GM19328 (cell line): ENCODE data around the gene LEKR1.
"Not testable (repeated sequence)": the region's sequence is repeated elsewhere in the genome, so short reads cannot be mapped to it uniquely, and the experiment has no call there.

Experiments used
- ATAC-seq: cut with Tn5 transposase; IDR thresholded peaks from one replicate; pipeline ENCODE4 v1.9.1; 2021; ENCODE audit warnings: mild to moderate bottlenecking, moderate library complexity; ENCODE audit not compliant: unreplicated experiment

LEKR1 gene

DNA sequence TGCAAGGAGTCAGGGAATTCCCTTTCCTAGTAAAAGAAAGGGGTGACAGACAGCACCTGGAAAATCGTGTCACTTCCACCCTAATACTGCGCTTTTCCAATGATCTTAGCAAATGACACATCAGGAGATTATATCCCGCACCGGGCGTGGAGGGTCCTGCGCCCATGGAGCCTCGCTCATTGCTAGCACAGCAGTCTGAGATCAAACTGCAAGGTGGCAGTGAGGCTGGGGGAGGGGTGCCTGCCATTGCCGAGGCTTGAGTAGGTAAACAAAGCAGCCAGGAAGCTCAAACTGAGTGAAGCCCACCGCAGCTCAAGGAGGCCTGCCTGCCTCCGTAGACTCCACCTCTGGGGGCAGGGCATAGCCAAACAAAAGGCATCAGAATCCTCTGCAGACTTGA is 140.2 kb downstream of the LEKR1 start:
- ATAC-seq: not testable (repeated sequence)

GRCh38 chr3:156973954-156974353 is 147.8 kb downstream of the LEKR1 start:
- ATAC-seq: no peak

DNA sequence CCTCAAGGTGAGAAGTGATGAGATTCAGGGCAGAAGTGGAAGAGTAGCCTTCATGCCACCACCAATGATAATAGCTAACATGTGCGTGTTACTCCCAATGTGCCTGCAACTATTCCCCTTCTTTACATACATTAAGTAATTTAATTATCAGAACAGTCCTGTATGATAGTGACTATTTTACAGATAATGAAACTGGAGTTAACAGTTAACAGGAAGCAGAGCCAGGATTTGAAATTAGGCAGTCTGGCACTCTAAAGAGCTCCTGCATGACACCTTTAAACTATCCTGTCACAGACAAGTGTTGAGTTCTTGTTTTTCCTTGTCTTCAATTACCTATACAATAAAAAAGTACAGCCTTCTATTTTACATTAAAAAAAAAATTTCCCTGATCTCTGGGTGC is 148.8 kb downstream of the LEKR1 start:
- no peak for ATAC-seq

- ATAC-seq: no peak
Measured at GRCh38 chr3:156975721-156976120, 149.6 kb downstream of the LEKR1 start.

DNA sequence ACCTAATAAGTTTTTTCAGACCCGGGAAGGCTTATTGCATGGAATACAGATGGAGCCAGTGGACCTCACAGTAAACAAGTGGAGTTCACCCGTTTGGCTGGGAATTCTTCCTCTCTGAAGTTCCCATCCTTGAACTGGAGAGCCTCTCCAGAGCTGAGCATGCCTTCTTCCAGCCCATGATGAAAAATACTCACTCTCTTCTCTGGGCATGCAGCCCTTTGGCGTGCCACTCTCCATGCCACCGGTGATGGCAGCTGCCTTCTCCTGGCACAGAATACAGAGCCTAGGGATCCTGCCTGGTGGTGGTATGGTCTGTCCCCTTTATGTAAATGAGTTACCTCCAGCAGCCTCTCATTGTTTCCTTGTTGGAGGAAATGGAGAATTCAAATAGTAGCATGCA is 150.8 kb downstream of the LEKR1 start:
- ATAC-seq: no peak

- peak; percentile 93 for ATAC-seq
Measured at GRCh38 chr3:156978481-156978961, 152.4 kb downstream of the LEKR1 start.

DNA sequence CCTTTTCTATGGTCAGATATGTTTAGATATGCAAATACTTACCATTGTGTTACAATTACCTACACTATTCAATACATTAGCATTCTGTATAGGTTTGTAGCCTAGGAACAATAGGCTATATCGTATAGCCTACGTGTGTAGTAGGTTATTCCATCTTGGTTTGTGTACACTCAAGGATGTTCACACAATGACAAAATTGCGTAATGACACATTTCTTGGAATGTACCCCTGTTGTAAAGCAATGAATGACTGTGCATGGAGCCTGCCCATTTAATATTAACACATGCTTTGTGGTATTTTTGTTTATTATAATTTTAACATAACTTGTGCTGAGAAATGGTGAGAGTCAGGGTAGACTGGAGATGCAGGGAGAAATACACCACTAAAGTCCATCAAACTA is 154.9 kb downstream of the LEKR1 start:
- no peak for ATAC-seq

- no peak for ATAC-seq
Measured at GRCh38 chr3:156983559-156983958, 157.4 kb downstream of the LEKR1 start.

GRCh38 chr3:156985711-156986110 is 159.6 kb downstream of the LEKR1 start:
- no peak for ATAC-seq

- ATAC-seq: no peak
Measured at GRCh38 chr3:156987946-156988345, 161.8 kb downstream of the LEKR1 start.

DNA sequence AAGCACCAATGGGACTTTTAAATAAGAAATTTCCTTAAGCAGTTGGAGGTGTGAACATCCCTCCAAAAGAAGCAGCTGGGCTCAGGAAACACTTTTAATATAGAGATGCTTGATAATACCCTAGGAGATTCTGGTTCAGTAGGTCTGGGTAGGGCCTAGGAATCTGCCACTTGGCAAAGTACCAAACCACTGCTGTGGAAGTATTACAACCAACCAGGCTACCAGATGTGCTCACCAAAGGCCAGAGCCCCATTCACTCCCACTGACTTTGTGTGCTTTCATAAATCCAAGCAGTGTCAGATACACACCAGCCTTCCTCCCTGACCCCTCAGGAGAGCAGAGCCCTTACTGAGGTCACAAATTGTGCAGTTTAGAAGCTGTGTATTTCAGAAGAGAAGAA is 171.2 kb downstream of the LEKR1 start:
- ATAC-seq: no peak

- ATAC-seq: no peak
Measured at GRCh38 chr3:157001221-157001957, 175.2 kb downstream of the LEKR1 start.

DNA sequence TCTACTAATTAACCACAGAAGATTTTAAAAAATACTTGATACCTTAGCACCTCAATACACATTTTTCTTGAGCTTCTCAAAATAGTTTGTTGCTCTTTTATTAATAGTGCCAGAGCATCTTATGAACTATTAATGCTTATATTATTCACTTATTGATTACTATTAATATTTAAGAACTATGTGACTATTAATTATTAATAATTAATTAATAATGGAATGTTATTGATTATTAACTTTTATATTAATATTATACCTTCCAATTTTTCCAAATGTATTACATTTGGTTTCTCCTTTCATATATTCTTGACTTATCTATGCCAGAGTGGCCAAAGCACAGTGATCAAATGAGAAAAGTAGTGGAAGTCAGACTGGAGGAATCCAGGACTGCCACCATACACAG is 195.5 kb downstream of the LEKR1 start:
- no peak for ATAC-seq

DNA sequence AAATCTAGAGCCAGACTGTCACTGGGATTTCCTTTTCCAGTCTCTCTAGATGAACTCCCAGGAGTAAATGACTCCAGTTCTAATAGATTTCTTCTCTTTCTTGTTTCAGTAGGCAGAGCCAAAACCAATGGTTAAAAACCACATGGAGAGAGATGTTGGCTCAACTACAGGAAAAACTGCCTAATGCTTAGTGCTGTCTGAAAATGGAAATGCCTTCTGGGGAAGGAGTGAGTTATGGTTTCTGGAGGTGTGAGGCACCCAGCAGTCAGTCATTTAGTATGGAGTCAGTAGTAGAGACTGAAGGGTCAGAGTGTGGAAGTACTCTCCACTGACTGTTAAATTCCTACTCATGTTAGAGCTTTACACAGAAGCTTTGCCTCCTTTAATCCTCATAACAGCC is 197.1 kb downstream of the LEKR1 start:
- no peak for ATAC-seq

DNA sequence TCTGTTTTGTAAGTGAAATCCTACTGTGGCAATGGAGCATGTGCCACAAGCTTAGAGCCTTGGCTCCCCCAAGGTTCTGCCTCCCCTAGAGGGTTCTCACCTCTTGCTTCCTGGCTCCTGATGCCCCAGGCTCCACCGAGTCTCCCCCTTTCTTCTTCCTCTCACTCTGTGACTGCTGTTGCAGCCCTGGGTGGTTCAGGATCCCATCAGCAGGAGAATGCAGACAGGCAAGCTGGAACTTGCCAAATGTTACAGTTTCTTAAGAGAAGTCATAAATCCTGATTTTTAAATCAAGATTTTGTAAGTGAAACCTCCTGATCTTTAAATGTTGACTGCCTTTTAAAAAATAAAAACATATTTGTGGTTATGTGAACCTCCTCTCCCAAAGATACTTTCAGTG is 199.9 kb downstream of the LEKR1 start:
- no peak for ATAC-seq

DNA sequence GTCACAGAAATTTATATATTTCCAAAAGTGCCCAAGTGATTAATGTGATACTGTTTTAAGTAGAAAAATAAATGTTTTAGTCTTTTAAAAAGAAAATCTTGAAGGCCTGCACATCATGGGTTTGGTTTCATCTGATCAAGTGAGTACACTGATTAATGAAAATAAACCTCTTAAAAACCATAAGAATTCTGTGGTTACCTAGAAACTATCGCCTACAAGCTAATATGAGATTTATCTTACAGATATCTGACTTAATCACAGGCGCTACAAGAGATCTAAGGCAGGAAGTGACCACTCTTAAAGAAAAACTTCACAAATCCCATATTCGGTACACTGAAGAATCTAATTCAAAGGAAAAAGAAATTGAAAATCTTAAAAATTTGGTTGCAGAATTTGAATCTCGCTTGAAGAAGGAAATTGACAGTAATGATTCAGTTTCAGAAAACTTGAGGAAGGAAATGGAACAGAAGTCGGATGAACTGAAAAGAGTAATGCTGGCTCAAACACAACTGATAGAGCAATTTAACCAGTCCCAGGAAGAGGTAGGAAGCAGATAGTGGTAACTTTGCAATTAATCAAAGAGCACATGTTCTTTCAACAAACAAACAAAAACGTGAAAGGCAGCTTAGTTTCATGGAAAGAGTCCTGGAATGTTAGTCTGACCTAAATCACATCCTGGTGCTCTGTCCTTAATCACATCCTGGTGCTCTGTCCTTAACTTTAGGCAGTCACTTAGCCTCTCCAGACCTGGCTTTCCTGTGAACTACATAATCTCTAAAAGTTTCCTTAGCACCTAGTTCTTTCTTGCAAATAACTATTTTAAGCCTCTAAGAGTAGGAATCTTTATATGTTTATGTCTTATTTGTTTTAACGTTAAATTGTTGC is 201.9 kb downstream of the LEKR1 start:
- ATAC-seq: no peak

GRCh38 chr3:157029365-157029790 is 203.2 kb downstream of the LEKR1 start:
- ATAC-seq: no peak

- ATAC-seq: no peak
Measured at GRCh38 chr3:157030712-157031111, 204.6 kb downstream of the LEKR1 start.

DNA sequence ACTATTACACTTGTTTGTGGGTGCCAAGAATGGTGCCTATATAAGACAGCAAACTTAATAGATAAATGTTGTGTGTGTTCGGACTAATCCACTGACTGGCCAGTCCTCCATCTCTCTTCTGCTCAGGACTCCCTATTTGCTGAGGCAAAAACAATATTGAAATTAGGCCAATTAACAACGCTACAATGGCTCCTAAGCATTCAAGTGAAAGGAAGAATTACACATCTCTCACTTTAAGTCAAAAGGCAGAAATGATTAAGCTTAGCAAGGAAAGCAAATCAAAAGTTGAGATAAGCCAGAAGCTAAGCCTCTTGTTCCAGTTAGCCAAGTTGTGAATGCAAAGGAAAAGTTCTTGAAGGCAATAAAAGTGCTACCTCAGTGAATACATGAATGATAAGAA is 206.8 kb downstream of the LEKR1 start:
- ATAC-seq: no peak

- ATAC-seq: no peak
Measured at GRCh38 chr3:157040456-157040855, 214.3 kb downstream of the LEKR1 start.

DNA sequence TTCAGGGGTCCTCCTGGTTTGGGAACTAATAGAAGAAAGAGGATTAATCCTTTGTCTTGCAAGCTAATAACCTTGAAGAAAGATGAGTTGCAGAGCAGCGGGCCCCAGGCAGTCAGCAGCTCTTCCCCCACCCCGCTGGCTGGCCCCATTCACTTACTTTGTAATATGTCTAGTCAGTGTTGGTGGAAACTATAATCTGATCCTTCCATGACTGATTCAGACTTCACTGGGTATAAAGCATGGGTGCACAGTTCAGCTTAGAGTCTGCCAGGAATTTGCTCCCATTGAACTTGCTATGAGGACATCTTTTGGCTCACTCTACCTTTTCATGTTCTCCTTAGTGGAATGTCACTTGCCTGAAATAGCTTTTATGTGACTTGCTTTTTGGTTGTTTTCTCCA is 216.1 kb downstream of the LEKR1 start:
- ATAC-seq: no peak

- no peak for ATAC-seq
Measured at GRCh38 chr3:157043771-157044170, 217.6 kb downstream of the LEKR1 start.
